ENCODE data around the gene ANKRD52. TPM values are rescaled to one million over a fixed set of nuclear protein-coding genes. Genes with fewer than 3 reads are reported as not detected.
A peak's percentile ranks its signal among the peaks of the same experiment; 100 is the strongest.

The ANKRD52 gene
- total and polyA plus RNA-seq, 9 of the 15 experiments (the other 6 are each of a cell fraction or from before 2014, with no cell fraction given): 0.52 to 46.8 (median 7.9) TPM

- no peak for TF ChIP-seq ZFP1 (CRISPR knock-in tag; IDR thresholded peaks at IDR 0.05)
- TF ChIP-seq ESRRA (IDR thresholded peaks at IDR 0.05; ENCODE audit: borderline replicate concordance, low read depth): peak; percentile 59
- TF ChIP-seq ERF (CRISPR knock-in tag; IDR thresholded peaks at IDR 0.05): no peak
- TF ChIP-seq MECOM (CRISPR knock-in tag; IDR thresholded peaks at IDR 0.05): no peak
- no peak for TF ChIP-seq PURB (CRISPR knock-in tag; IDR thresholded peaks at IDR 0.05; ENCODE audit: low read depth)
- TF ChIP-seq, protein P1, sequence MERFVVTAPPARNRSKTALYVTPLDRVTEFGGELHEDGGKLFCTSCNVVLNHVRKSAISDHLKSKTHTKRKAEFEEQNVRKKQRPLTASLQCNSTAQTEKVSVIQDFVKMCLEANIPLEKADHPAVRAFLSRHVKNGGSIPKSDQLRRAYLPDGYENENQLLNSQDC (CRISPR knock-in tag; IDR thresholded peaks at IDR 0.05): no peak
- TF ChIP-seq, protein P2, sequence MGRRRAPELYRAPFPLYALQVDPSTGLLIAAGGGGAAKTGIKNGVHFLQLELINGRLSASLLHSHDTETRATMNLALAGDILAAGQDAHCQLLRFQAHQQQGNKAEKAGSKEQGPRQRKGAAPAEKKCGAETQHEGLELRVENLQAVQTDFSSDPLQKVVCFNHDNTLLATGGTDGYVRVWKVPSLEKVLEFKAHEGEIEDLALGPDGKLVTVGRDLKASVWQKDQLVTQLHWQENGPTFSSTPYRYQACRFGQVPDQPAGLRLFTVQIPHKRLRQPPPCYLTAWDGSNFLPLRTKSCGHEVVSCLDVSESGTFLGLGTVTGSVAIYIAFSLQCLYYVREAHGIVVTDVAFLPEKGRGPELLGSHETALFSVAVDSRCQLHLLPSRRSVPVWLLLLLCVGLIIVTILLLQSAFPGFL (CRISPR knock-in tag; IDR thresholded peaks at IDR 0.05): no peak
- TF ChIP-seq ZNF41 (CRISPR knock-in tag; conservative IDR thresholded peaks at IDR 0.05): no peak
- no peak for TF ChIP-seq ELK3 (CRISPR knock-in tag; IDR thresholded peaks at IDR 0.05)
- TF ChIP-seq, protein P3, sequence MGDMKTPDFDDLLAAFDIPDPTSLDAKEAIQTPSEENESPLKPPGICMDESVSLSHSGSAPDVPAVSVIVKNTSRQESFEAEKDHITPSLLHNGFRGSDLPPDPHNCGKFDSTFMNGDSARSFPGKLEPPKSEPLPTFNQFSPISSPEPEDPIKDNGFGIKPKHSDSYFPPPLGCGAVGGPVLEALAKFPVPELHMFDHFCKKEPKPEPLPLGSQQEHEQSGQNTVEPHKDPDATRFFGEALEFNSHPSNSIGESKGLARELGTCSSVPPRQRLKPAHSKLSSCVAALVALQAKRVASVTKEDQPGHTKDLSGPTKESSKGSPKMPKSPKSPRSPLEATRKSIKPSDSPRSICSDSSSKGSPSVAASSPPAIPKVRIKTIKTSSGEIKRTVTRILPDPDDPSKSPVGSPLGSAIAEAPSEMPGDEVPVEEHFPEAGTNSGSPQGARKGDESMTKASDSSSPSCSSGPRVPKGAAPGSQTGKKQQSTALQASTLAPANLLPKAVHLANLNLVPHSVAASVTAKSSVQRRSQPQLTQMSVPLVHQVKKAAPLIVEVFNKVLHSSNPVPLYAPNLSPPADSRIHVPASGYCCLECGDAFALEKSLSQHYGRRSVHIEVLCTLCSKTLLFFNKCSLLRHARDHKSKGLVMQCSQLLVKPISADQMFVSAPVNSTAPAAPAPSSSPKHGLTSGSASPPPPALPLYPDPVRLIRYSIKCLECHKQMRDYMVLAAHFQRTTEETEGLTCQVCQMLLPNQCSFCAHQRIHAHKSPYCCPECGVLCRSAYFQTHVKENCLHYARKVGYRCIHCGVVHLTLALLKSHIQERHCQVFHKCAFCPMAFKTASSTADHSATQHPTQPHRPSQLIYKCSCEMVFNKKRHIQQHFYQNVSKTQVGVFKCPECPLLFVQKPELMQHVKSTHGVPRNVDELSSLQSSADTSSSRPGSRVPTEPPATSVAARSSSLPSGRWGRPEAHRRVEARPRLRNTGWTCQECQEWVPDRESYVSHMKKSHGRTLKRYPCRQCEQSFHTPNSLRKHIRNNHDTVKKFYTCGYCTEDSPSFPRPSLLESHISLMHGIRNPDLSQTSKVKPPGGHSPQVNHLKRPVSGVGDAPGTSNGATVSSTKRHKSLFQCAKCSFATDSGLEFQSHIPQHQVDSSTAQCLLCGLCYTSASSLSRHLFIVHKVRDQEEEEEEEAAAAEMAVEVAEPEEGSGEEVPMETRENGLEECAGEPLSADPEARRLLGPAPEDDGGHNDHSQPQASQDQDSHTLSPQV (IDR thresholded peaks at IDR 0.05): peak; percentile 41; the same call in 1 of the 2 replicates
- TF ChIP-seq USF1 (CRISPR knock-in tag; IDR thresholded peaks at IDR 0.05): peak; percentile 30
- TF ChIP-seq MXI1 (IDR thresholded peaks at IDR 0.05; ENCODE audit: low read depth, low read length): no peak
- no peak for TF ChIP-seq COPS2 (conservative IDR thresholded peaks at IDR 0.05)
- 0 out of 2 replicates have a peak, but pooled peaks have one; percentile 49 for TF ChIP-seq ELF4 (CRISPR knock-in tag; IDR thresholded peaks at IDR 0.05)
- no peak for TF ChIP-seq KLF10 (CRISPR knock-in tag; IDR thresholded peaks at IDR 0.05)
- peak; percentile 11 to 48; a peak in 3 of 4 replicates for TF ChIP-seq RAD21 (CRISPR knock-in tag; conservative IDR thresholded peaks at IDR 0.05 in 1 of 2, IDR thresholded peaks at IDR 0.05 in 1 of 2)
- TF ChIP-seq ZNF436 (CRISPR knock-in tag; IDR thresholded peaks at IDR 0.05): no peak
- TF ChIP-seq ZNF780A (CRISPR knock-in tag; IDR thresholded peaks at IDR 0.05): no peak
- no peak for TF ChIP-seq PRMT5 (CRISPR knock-in tag; IDR thresholded peaks at IDR 0.05)
- TF ChIP-seq SAFB (IDR thresholded peaks at IDR 0.05; ENCODE audit: borderline replicate concordance, low read depth, low read length): no peak
- TF ChIP-seq DNMT1 (IDR thresholded peaks at IDR 0.05): no peak
Observed at GRCh38 chr12:56266693-56267442, 8.7 kb upstream of the ANKRD52 start, which contains the start of gene COQ10A (continued).

Measured in K562 (cell line).